ENCODE results near the gene NKX6-2. TPM values are rescaled to one million over a fixed set of nuclear protein-coding genes. Genes with fewer than 3 reads are reported as not detected.

The NKX6-2 gene
- total and polyA plus RNA-seq, 10 of the 15 experiments (the other 5 are each of a cell fraction or from before 2014, with no cell fraction given): 0.45 to 1.8 TPM; not detected in 8

GRCh38 chr10:132749371-132749795 is 36.6 kb downstream of the NKX6-2 start:
- SMC1A ChIA-PET (ENCODE audit: uncharacterized antibody, unreplicated experiment): no interaction called here
- H2AFZ ChIP-seq (ENCODE audit: control insufficient read depth, low read depth, low read length): no peak overlapping the region
- RAD21 ChIA-PET (ENCODE audit: unreplicated experiment): no interaction called here
- WGBS (ENCODE audit: insufficient coverage, insufficient replicate concordance, low lambda C conversion rate, missing lambda C conversion rate): 90% methylated on average over 22 of the region's 22 CpGs
- no peak overlapping the region for H3K4me3 ChIP-seq
- H3K79me2 ChIP-seq (ENCODE audit: control insufficient read depth, insufficient read depth, low read length): no peaks in the 10 kb centered on the region
- no peak for DNase-seq (ENCODE audit: low read depth, low spot score)
- no peak overlapping the region for H3K27ac ChIP-seq (ENCODE audit: control insufficient read depth, insufficient read depth)
- H3K4me1 ChIP-seq (ENCODE audit: control insufficient read depth, insufficient read depth, low read length): no peaks in the 10 kb centered on the region
- no peak for ATAC-seq
- no peak overlapping the region for H3K4me2 ChIP-seq (ENCODE audit: control insufficient read depth, insufficient read depth)
- no TSS peak for BruUV-seq (replicated peaks)
- CTCF ChIA-PET: no interaction called here
- no peaks in the 10 kb centered on the region for H4K20me1 ChIP-seq (ENCODE audit: control insufficient read depth, insufficient read depth)
- no peak for FAIRE-seq
- no peak overlapping the region for H3K9ac ChIP-seq (ENCODE audit: control insufficient read depth, insufficient read depth, low read length)
- in situ Hi-C loops (cut with MboI) (no loop called here), intact Hi-C loops (cut with micrococcal nuclease; ENCODE audit: unreplicated experiment) (no loop called here)
- H3K27me3 ChIP-seq (replicated peaks in 1 of 2; ENCODE audit: control insufficient read depth in 2 of 2, insufficient read depth in 2 of 2, low read length in 1 of 2): no peaks in the 10 kb centered on the region
- H3K9me3 ChIP-seq (replicated peaks; ENCODE audit: control insufficient read depth, insufficient read depth, low read length): no peaks in the 10 kb centered on the region; the same call in 2 of the 3 replicates
- peaks cover 0 to 3% of the 10 kb centered on the region in 2 experiments; a peak in 3 of 4 replicates for H3K36me3 ChIP-seq (ENCODE audit: control insufficient read depth in 2 of 2, insufficient read depth in 2 of 2, low read length in 1 of 2)
- POLR2A ChIA-PET: interaction anchor here (0.6 kb wide), 1 partner anchor 864 kb away, joined by 4 read pairs; no protein-coding TSS in a partner anchor
- no peak for TF ChIP-seq BCL3 (IDR thresholded peaks at IDR 0.05; ENCODE audit: borderline replicate concordance, insufficient read depth, low read depth, low read length, poor library complexity, severe bottlenecking)
- no peak for TF ChIP-seq SMAD5 (IDR thresholded peaks at IDR 0.05; ENCODE audit: low read depth)
- no peak for TF ChIP-seq ZNF207 (IDR thresholded peaks at IDR 0.05; ENCODE audit: borderline replicate concordance)
- TF ChIP-seq FOXM1 (IDR thresholded peaks at IDR 0.05; ENCODE audit: low read depth, low read length): no peak
- no peak for TF ChIP-seq ATF7 (IDR thresholded peaks at IDR 0.05; ENCODE audit: low read depth)
- TF ChIP-seq TAF1 (IDR thresholded peaks at IDR 0.05; ENCODE audit: borderline replicate concordance, low read depth, low read length): no peak
- no peak for TF ChIP-seq MYC (IDR thresholded peaks at IDR 0.05; ENCODE audit: insufficient read depth, insufficient read length, insufficient replicate concordance, low read length, severe bottlenecking)
- TF ChIP-seq RFX5 (IDR thresholded peaks at IDR 0.05; ENCODE audit: low read depth, low read length): no peak
- TF ChIP-seq NR2C2 (IDR thresholded peaks at IDR 0.05; ENCODE audit: borderline replicate concordance, control insufficient read depth, insufficient read length, low read depth): no peak
- TF ChIP-seq, protein P1, sequence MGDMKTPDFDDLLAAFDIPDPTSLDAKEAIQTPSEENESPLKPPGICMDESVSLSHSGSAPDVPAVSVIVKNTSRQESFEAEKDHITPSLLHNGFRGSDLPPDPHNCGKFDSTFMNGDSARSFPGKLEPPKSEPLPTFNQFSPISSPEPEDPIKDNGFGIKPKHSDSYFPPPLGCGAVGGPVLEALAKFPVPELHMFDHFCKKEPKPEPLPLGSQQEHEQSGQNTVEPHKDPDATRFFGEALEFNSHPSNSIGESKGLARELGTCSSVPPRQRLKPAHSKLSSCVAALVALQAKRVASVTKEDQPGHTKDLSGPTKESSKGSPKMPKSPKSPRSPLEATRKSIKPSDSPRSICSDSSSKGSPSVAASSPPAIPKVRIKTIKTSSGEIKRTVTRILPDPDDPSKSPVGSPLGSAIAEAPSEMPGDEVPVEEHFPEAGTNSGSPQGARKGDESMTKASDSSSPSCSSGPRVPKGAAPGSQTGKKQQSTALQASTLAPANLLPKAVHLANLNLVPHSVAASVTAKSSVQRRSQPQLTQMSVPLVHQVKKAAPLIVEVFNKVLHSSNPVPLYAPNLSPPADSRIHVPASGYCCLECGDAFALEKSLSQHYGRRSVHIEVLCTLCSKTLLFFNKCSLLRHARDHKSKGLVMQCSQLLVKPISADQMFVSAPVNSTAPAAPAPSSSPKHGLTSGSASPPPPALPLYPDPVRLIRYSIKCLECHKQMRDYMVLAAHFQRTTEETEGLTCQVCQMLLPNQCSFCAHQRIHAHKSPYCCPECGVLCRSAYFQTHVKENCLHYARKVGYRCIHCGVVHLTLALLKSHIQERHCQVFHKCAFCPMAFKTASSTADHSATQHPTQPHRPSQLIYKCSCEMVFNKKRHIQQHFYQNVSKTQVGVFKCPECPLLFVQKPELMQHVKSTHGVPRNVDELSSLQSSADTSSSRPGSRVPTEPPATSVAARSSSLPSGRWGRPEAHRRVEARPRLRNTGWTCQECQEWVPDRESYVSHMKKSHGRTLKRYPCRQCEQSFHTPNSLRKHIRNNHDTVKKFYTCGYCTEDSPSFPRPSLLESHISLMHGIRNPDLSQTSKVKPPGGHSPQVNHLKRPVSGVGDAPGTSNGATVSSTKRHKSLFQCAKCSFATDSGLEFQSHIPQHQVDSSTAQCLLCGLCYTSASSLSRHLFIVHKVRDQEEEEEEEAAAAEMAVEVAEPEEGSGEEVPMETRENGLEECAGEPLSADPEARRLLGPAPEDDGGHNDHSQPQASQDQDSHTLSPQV (IDR thresholded peaks at IDR 0.05): no peak
- TF ChIP-seq ZNF217 (IDR thresholded peaks at IDR 0.05): no peak
- TF ChIP-seq RB1 (IDR thresholded peaks at IDR 0.05; ENCODE audit: borderline replicate concordance): no peak

Data from GM12878 (cell line).